ENCODE data around the gene GPATCH8.

DNA sequence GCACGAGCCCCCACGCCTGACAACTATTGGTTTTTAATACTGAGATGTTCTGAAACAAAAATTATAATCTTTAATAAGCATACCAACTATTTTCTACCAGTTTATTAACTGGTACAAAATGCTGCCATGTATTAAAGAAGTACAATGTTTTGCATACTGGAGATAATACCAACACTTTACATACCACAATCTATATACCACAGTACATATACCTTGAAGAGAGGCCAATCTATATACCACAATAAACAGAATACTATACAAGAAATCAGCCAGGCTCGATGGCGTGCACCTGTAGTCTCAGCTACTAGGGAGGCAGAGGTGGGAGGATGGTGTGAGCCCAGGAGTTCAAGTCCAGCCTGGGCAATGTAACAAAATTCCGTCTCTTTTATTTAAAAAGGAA, 9.9 kb downstream of the GPATCH8 start:
- TF ChIP-seq, protein P1, sequence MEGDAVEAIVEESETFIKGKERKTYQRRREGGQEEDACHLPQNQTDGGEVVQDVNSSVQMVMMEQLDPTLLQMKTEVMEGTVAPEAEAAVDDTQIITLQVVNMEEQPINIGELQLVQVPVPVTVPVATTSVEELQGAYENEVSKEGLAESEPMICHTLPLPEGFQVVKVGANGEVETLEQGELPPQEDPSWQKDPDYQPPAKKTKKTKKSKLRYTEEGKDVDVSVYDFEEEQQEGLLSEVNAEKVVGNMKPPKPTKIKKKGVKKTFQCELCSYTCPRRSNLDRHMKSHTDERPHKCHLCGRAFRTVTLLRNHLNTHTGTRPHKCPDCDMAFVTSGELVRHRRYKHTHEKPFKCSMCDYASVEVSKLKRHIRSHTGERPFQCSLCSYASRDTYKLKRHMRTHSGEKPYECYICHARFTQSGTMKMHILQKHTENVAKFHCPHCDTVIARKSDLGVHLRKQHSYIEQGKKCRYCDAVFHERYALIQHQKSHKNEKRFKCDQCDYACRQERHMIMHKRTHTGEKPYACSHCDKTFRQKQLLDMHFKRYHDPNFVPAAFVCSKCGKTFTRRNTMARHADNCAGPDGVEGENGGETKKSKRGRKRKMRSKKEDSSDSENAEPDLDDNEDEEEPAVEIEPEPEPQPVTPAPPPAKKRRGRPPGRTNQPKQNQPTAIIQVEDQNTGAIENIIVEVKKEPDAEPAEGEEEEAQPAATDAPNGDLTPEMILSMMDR (conservative IDR thresholded peaks at IDR 0.05; ENCODE audit: low read depth, low read length), result no peak
- TF ChIP-seq EZH2 (IDR thresholded peaks at IDR 0.05; ENCODE audit: low read length, unreplicated experiment) (no peak), EZH2phosphoT487 (IDR thresholded peaks at IDR 0.05; ENCODE audit: borderline replicate concordance, low read length) (no peak)

All from PC-3 (cell line).